ENCODE measurements around the gene WASF2.
"Not testable (repeated sequence)": the region's sequence is repeated elsewhere in the genome, so short reads cannot be mapped to it uniquely, and the experiment has no call there.

Gene WASF2

GRCh38 chr1:27447399-27447798, 42.6 kb downstream of the WASF2 start:
- DNase-seq = no peak

- no peak for DNase-seq
Measured at GRCh38 chr1:27446496-27447020, 43.4 kb downstream of the WASF2 start.

- DNase-seq = no peak
Measured at GRCh38 chr1:27445177-27445936, 44.6 kb downstream of the WASF2 start.

- no peak for DNase-seq
Measured at GRCh38 chr1:27444632-27445031, 45.3 kb downstream of the WASF2 start.

GRCh38 chr1:27439150-27439549, 50.8 kb downstream of the WASF2 start:
- no peak for DNase-seq

- no peak for DNase-seq
Measured at GRCh38 chr1:27438621-27439061, 51.3 kb downstream of the WASF2 start.

GRCh38 chr1:27436204-27437159, 53.5 kb downstream of the WASF2 start:
- peak in 1 of 2 donors; percentile 60 for DNase-seq

- peak; percentile 25 to 50 for DNase-seq
Measured at GRCh38 chr1:27435566-27436203, 54.3 kb downstream of the WASF2 start.

GRCh38 chr1:27433706-27434105, 56.3 kb downstream of the WASF2 start:
- no peak for DNase-seq

GRCh38 chr1:27432725-27433124, 57.2 kb downstream of the WASF2 start:
- DNase-seq = not testable (repeated sequence)

- no peak for DNase-seq
Measured at GRCh38 chr1:27431601-27431940, 58.4 kb downstream of the WASF2 start.

- DNase-seq = peak; percentile 28 to 51
Measured at GRCh38 chr1:27430903-27431600, 58.9 kb downstream of the WASF2 start.

- DNase-seq = no peak
Measured at GRCh38 chr1:27429029-27429425, 60.9 kb downstream of the WASF2 start.

- DNase-seq = peak; percentile 43 to 46
Measured at GRCh38 chr1:27428316-27429028, 61.5 kb downstream of the WASF2 start.

GRCh38 chr1:27427816-27428315, 62.1 kb downstream of the WASF2 start:
- DNase-seq = no peak

- no peak for DNase-seq
Measured at GRCh38 chr1:27427329-27427728, 62.6 kb downstream of the WASF2 start.

GRCh38 chr1:27423709-27424108, 66.3 kb downstream of the WASF2 start:
- DNase-seq = no peak

GRCh38 chr1:27418326-27419185, 71.4 kb downstream of the WASF2 start:
- peak in 1 of 2 donors; percentile 43 for DNase-seq

GRCh38 chr1:27417713-27418112, 72.3 kb downstream of the WASF2 start:
- DNase-seq = no peak

- peak; percentile 74 to 77 for DNase-seq
Measured at GRCh38 chr1:27416387-27417111, 73.4 kb downstream of the WASF2 start.
